K562 (cell line): ENCODE data around the gene PDF.

ENCODE experiments used
- LEF1 ChIP-seq: fragments of 450-650 bp; IDR thresholded peaks from 2 replicates; pipeline ENCODE4 v1.6.1; 2016; ENCODE audit warnings: mild to moderate bottlenecking
- NFE2L1 ChIP-seq: fragments of 450-650 bp; IDR thresholded peaks from 2 replicates; pipeline ENCODE4 v1.6.1; 2016; ENCODE audit warnings: missing genetic modification characterization, low read depth, mild to moderate bottlenecking, missing compliant biosample characterization, moderate library complexity, borderline replicate concordance
- NR2F6 ChIP-seq: fragments of 450-650 bp; formaldehyde crosslinking; IDR thresholded peaks from 2 replicates; pipeline ENCODE4 v1.4.0; 2020; ENCODE audit warnings: mild to moderate bottlenecking
- ZNF184 ChIP-seq: sonication (generic); formaldehyde crosslinking; IDR thresholded peaks from 2 replicates; pipeline ENCODE4 v1.5.0; 2020; ENCODE audit warnings: missing genetic modification reagents

DNA sequence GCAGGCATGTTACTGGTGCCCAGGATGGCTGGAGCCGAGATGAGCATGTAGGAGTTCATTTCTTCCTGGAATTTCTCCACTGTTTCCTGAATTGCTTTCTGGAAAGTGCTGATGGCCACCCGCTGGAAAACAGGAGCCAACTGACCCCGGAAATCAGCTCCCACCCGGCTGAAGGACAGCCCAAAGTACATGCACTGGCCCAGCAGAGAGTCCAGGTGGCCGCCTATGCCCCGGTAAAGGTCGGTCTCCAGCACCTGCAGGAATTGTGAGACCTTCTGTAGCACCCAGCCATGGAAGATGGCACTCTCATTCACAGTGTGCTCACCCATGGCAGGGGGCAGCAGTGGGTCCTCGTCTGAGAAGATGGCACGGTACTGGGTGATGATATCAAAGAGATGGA lies 4.3 kb upstream of the PDF start:
- TF ChIP-seq LEF1 (no peak), NR2F6 (CRISPR knock-in tag) (no peak), ZNF184 (no peak), NFE2L1 (no peak)
